Activated CD4-positive, alpha-beta memory T cell treated with anti-CD3 and anti-CD28 coated beads for 36 hours (primary cell): ENCODE measurements around the gene URB1. TPM values are rescaled to one million over a fixed set of nuclear protein-coding genes. Genes with fewer than 3 reads are reported as not detected.
"Not testable (repeated sequence)": the region's sequence is repeated elsewhere in the genome, so short reads cannot be mapped to it uniquely, and the experiment has no call there.

Experiments used
- CTCF ChIA-PET: fragments of 350-600 bp; sonication (Branson Sonifier 250); formaldehyde crosslinking; loops from one replicate; lab custom pipeline; 2021; ENCODE audit warnings: antibody characterized with exemption, inconsistent platforms; lab: Charles Lee
- POLR2A ChIA-PET: fragments of 350-600 bp; sonication (Branson Sonifier 250); formaldehyde crosslinking; loops from one replicate; lab custom pipeline; 2021; ENCODE audit warnings: antibody characterized with exemption; lab: Charles Lee
- DNase-seq: peaks from one replicate; pipeline ENCODE4 v3.0.0-alpha.2; 2020
- H3K27ac Mint-ChIP-seq: one replicate; pipeline ENCODE4 v1.8.0; 2021; ENCODE audit warnings: mixed read lengths
- H3K27me3 Mint-ChIP-seq: one replicate; pipeline ENCODE4 v1.8.0; 2021; ENCODE audit warnings: mixed read lengths
- H3K36me3 Mint-ChIP-seq: one replicate; pipeline ENCODE4 v1.8.0; 2021; ENCODE audit warnings: mixed read lengths
- H3K4me1 Mint-ChIP-seq: one replicate; pipeline ENCODE4 v1.8.0; 2021; ENCODE audit warnings: low read depth, mixed read lengths
- H3K4me3 Mint-ChIP-seq: one replicate; pipeline ENCODE4 v1.8.0; 2021; ENCODE audit warnings: mild to moderate bottlenecking, mixed read lengths
- H3K9me3 Mint-ChIP-seq: one replicate; pipeline ENCODE4 v1.8.0; 2021; ENCODE audit warnings: mixed read lengths
- intact Hi-C: fragments of 100-400 bp; cut with micrococcal nuclease; formaldehyde crosslinking; loops from one replicate; pipeline ENCODE4 v1.15.1; 2023
- total RNA-seq, 2 experiments: library from RNA; stranded (reverse); gene quantifications; one replicate each; pipeline ENCODE4 v1.2.3, GENCODE V29; 2021

URB1 gene
- total RNA-seq, 2 experiments from 2014 or later = 21.5 to 23.4 TPM

DNA sequence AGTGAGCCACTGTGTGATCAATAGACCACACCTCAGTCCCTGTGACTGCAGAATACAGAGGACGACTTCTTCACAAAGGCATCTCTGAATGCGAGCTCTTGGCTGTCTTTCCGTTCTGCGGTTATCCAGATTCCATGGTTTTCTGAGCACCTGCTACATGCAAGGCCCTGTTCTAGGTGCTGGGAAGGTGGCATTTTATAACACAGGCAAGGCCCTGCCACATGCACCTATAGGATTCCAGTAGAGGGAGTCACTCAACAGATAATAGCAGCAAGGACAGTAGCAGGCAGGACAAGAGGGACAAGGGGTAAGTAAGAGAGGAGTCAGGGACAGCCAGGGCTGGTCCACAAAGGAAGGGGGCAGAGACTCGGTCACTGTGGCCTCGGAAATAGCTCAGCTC lies 9.0 kb downstream of the URB1 start:
- ChIA-PET POLR2A (no interaction called here), CTCF (interaction anchor here (2.8 kb wide), 1 partner anchor 217 kb away, joined by 15 read pairs; no protein-coding TSS in a partner anchor)
- H3K36me3 Mint-ChIP-seq = peaks cover 47% of the 10 kb centered on the region
- intact Hi-C loops = no loop called here
- H3K9me3 Mint-ChIP-seq = no peaks in the 10 kb centered on the region
- H3K4me3 Mint-ChIP-seq = no peak overlapping the region
- peaks cover 23% of the 10 kb centered on the region for H3K4me1 Mint-ChIP-seq
- no peak overlapping the region for H3K27ac Mint-ChIP-seq
- DNase-seq = no peak
- no peaks in the 10 kb centered on the region for H3K27me3 Mint-ChIP-seq

DNA sequence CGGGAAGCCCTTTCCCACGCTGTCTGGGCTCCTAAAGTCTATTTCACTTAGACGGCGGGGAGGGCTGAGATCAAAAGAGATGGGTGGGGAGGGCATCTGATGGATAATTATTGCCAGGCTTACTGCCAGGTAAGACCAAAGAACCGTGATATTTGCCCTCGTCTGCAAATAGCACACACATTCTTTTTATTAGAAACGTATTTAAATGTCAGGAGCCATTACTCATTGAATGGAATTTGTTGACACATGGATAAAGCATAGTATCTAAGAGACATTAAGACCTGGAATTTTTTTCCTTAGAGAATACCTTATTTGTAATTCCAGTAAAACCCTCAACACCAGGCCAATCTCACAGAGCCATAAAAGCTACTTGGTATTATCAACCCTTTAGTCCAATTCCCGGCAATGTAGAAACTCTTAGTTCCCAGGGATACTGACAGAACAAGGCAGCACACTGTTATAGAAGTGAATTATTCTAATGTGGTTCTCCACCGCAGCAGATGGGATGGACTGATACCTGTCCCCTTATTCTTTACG lies 10.6 kb downstream of the URB1 start:
- Mint-ChIP-seq H3K4me3 (no peak overlapping the region), H3K27me3 (no peaks in the 10 kb centered on the region), H3K9me3 (no peaks in the 10 kb centered on the region), H3K4me1 (peaks cover 12% of the 10 kb centered on the region), H3K36me3 (peaks cover 60% of the 10 kb centered on the region), H3K27ac (no peak overlapping the region)
- ChIA-PET POLR2A (no interaction called here), CTCF (no interaction called here)
- intact Hi-C loops = no loop called here
- no peak for DNase-seq

- ChIA-PET POLR2A (no interaction called here), CTCF (no interaction called here)
- Mint-ChIP-seq H3K27ac (no peak overlapping the region), H3K27me3 (no peaks in the 10 kb centered on the region), H3K4me3 (no peak overlapping the region), H3K9me3 (no peaks in the 10 kb centered on the region), H3K36me3 (peaks cover 66% of the 10 kb centered on the region), H3K4me1 (peaks cover 8% of the 10 kb centered on the region)
- intact Hi-C loops = no loop called here
- DNase-seq = no peak
Observed at GRCh38 chr21:32381571-32381970, 11.2 kb downstream of the URB1 start.

DNA sequence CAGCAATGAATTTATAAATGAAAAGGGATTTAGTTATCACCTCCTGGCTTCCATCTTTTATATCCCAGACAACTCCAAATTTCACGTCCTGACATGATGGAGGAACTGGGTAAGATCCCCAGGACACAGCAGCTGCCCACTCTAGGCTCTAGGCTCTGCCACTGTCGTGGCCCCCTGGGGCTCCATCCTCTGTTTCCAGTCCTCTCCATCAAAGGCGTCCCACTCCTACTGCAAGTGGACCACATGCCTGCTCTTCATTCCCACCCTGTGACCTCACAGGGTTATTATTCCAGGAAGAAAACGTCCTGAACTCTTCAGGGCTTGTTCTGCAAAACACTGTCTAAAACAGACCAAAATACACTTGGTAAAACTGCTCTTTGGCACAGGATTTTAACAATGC lies 11.9 kb downstream of the URB1 start:
- H3K27me3 Mint-ChIP-seq = no peaks in the 10 kb centered on the region
- DNase-seq = no peak
- no peak overlapping the region for H3K27ac Mint-ChIP-seq
- POLR2A ChIA-PET = no interaction called here
- H3K4me3 Mint-ChIP-seq = no peak overlapping the region
- CTCF ChIA-PET = no interaction called here
- peaks cover 71% of the 10 kb centered on the region for H3K36me3 Mint-ChIP-seq
- no peaks in the 10 kb centered on the region for H3K9me3 Mint-ChIP-seq
- intact Hi-C loops = no loop called here
- H3K4me1 Mint-ChIP-seq = peaks cover 8% of the 10 kb centered on the region

GRCh38 chr21:32378956-32379355 lies 13.9 kb downstream of the URB1 start:
- Mint-ChIP-seq H3K4me1 (no peaks in the 10 kb centered on the region), H3K9me3 (no peaks in the 10 kb centered on the region), H3K27me3 (no peaks in the 10 kb centered on the region), H3K27ac (no peak overlapping the region), H3K4me3 (no peak overlapping the region), H3K36me3 (peaks cover 60% of the 10 kb centered on the region)
- CTCF ChIA-PET = no interaction called here
- POLR2A ChIA-PET = interaction anchor here (0.6 kb wide), 1 partner anchor 23 kb away, joined by 3 read pairs; no protein-coding TSS in a partner anchor
- DNase-seq = no peak
- intact Hi-C loops = no loop called here

- peaks cover 54% of the 10 kb centered on the region for H3K36me3 Mint-ChIP-seq
- DNase-seq = no peak
- POLR2A ChIA-PET = no interaction called here
Observed at GRCh38 chr21:32377991-32378390, 14.8 kb downstream of the URB1 start.

DNA sequence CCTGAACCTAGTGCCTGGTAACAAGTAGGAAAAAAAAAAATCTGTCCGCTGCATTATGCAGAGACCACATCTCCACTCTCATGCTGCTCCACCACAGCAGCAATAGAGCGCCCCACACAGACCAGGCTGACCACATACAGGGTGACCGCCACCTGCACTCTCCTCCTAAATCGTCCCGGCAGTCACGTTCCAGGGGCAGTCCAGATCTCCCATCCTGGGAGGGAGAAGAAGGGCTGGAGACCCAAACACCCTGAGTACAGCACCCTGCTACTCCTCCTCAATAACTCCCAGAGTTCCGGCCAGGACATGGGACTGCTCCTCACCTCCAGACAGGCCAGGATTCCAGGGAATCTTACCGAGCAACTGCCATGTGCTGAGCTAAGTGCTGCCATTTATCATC lies 15.3 kb downstream of the URB1 start:
- no peaks in the 10 kb centered on the region for H3K4me1 Mint-ChIP-seq

More at GRCh38 chr21:32377991-32378390, 14.8 kb downstream of the URB1 start:
- Mint-ChIP-seq H3K27me3 (no peaks in the 10 kb centered on the region), H3K4me3 (no peak overlapping the region), H3K4me1 (no peaks in the 10 kb centered on the region), H3K9me3 (no peaks in the 10 kb centered on the region), H3K27ac (no peak overlapping the region)
- intact Hi-C loops = no loop called here
- CTCF ChIA-PET = no interaction called here

DNA sequence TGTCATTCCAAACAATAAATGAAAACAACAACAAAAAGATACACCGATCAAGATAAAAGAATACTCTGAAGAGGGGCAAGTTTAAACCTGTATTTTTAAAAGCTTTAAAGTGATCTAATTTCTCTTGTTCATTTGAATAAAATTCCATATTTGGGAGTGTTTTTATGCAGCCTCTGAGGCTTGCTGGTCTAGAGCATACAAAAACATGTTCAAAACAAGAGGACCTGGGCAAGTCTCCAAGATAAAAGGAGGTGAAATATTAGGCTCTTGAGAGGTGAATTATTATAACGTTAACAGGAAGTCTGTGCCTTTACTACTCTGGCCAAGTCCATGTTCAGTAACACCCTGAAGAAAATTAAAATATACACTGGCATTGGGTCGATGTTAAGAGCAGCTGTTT lies 20.1 kb downstream of the URB1 start:
- Mint-ChIP-seq H3K27ac (no peak overlapping the region), H3K4me1 (peaks cover 15% of the 10 kb centered on the region), H3K27me3 (no peaks in the 10 kb centered on the region), H3K9me3 (no peaks in the 10 kb centered on the region), H3K36me3 (peaks cover 49% of the 10 kb centered on the region), H3K4me3 (no peak overlapping the region)
- POLR2A ChIA-PET = no interaction called here
- intact Hi-C loops = no loop called here
- no peak for DNase-seq
- CTCF ChIA-PET = no interaction called here

More for the DNA sequence above, 15.3 kb downstream of the URB1 start:
- intact Hi-C loops = no loop called here
- peaks cover 51% of the 10 kb centered on the region for H3K36me3 Mint-ChIP-seq
- H3K4me3 Mint-ChIP-seq = no peak overlapping the region
- H3K27ac Mint-ChIP-seq = no peak overlapping the region
- no peak for DNase-seq
- no peaks in the 10 kb centered on the region for H3K9me3 Mint-ChIP-seq
- H3K27me3 Mint-ChIP-seq = no peaks in the 10 kb centered on the region
- CTCF ChIA-PET = no interaction called here
- POLR2A ChIA-PET = no interaction called here

- Mint-ChIP-seq H3K36me3 (peaks cover 47% of the 10 kb centered on the region), H3K27me3 (no peaks in the 10 kb centered on the region), H3K4me3 (no peak overlapping the region), H3K4me1 (peaks cover 15% of the 10 kb centered on the region), H3K27ac (peak overlapping the region; percentile 84), H3K9me3 (no peaks in the 10 kb centered on the region)
- intact Hi-C loops = no loop called here
- DNase-seq = no peak
- ChIA-PET CTCF (interaction anchor here (0.7 kb wide), 2 partner anchors 37 to 517 kb away, joined by 3 read pairs; no protein-coding TSS in a partner anchor), POLR2A (interaction anchor here (0.6 to 1.1 kb wide), 3 partner anchors 40 to 1215 kb away, joined by 3 to 4 read pairs (median 3); no protein-coding TSS in a partner anchor)
Observed at GRCh38 chr21:32371913-32372314, 20.9 kb downstream of the URB1 start.

- no peak overlapping the region for H3K4me3 Mint-ChIP-seq
- peak overlapping the region; percentile 84 for H3K27ac Mint-ChIP-seq
- no peaks in the 10 kb centered on the region for H3K27me3 Mint-ChIP-seq
- intact Hi-C loops = no loop called here
- no peaks in the 10 kb centered on the region for H3K9me3 Mint-ChIP-seq
- peaks cover 48% of the 10 kb centered on the region for H3K36me3 Mint-ChIP-seq
- DNase-seq = no peak
- peaks cover 15% of the 10 kb centered on the region for H3K4me1 Mint-ChIP-seq
- ChIA-PET POLR2A (interaction anchor here (1.1 kb wide), 1 partner anchor 41 kb away, joined by 3 read pairs; no protein-coding TSS in a partner anchor), CTCF (no interaction called here)
Observed at GRCh38 chr21:32370998-32371766, 21.6 kb downstream of the URB1 start.

DNA sequence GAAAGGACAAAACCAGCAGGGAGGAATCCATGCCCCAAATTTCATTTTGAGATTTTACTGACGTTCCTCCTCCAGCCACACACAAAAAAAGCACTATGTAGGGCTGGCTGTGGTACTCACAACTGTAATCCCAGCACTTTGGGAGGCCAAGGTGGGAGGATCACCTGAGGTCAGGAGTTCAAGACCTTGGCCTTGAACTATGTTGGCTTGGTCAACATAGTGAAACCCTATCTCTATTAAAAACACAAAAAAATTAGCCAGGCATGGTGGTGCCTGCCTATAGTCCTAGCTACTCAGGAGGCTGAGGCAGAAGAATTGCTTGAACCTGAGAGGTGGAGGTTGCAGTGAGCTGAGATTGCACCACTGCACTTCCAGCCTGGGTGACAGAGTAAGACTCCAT lies 23.9 kb downstream of the URB1 start:
- POLR2A ChIA-PET, DNase-seq, H3K27me3 Mint-ChIP-seq, H3K9me3 Mint-ChIP-seq, intact Hi-C loops, H3K27ac Mint-ChIP-seq, H3K4me3 Mint-ChIP-seq: not testable (repeated sequence)
- Mint-ChIP-seq H3K4me1 (peaks cover 15% of the 10 kb centered on the region), H3K36me3 (peaks cover 58% of the 10 kb centered on the region)
- CTCF ChIA-PET = interaction anchor here (0.5 kb wide), 1 partner anchor 107 kb away, joined by 3 read pairs; no protein-coding TSS in a partner anchor

DNA sequence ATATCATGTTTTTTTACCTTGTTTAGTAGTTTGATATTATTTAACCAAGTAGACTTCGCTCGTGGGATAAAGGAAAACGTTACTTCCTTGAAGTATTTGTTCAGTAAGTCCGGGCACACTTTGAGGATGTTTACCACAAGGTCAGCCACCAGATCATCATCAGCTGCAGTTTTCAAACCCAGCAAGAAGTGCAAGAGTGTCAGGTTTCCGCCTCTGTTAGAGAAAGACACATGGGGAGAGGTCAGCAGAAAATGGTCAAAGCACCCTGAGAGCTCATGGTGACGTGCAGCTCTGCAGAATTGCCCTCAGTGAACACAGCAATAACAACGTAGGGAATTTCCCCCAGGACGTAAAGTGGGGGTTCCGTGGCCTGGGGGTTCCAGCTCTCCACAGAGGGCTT lies 24.4 kb downstream of the URB1 start:
- ChIA-PET POLR2A (no interaction called here), CTCF (interaction anchor here (0.9 kb wide), 1 partner anchor 35 kb away, joined by 3 read pairs; no protein-coding TSS in a partner anchor)
- Mint-ChIP-seq H3K4me1 (peaks cover 15% of the 10 kb centered on the region), H3K27ac (no peak overlapping the region), H3K9me3 (no peaks in the 10 kb centered on the region), H3K27me3 (no peaks in the 10 kb centered on the region), H3K4me3 (no peak overlapping the region), H3K36me3 (peaks cover 61% of the 10 kb centered on the region)
- intact Hi-C loops = no loop called here
- no peak for DNase-seq
